Esophagus squamous epithelium (tissue), 5 donors: ENCODE measurements around the gene ZCCHC9. TPM values are rescaled to one million over a fixed set of nuclear protein-coding genes. Genes with fewer than 3 reads are reported as not detected.
A peak's percentile ranks its signal among the peaks of the same experiment; 100 is the strongest.

Experiments
- DNase-seq: peaks from one replicate; lab custom pipeline; 2025; lab: John Stamatoyannopoulos, UW
- H3K27ac ChIP-seq, 4 donors: fragments of 200-600 bp; sonication (generic); one replicate each; pipeline ENCODE4 v1.5.1; 2016 to 2019; ENCODE audit warnings: mild to moderate bottlenecking in 1 of 4
- H3K27me3 ChIP-seq, 4 donors: fragments of 200-600 bp; sonication (generic); 1 replicate in 3 of 4; 2 replicates in 1 of 4; pipeline versions ENCODE4 v1.5.1 to v1.6.0; 2017 to 2021; ENCODE audit warnings: antibody characterized with exemption in 1 of 4
- H3K36me3 ChIP-seq, 3 donors: fragments of 200-600 bp; sonication (generic); one replicate each; pipeline ENCODE4 v1.5.1; 2016 to 2019
- H3K4me1 ChIP-seq, 3 donors: fragments of 200-600 bp; sonication (generic); one replicate each; pipeline ENCODE4 v1.5.1; 2017 to 2019
- H3K4me3 ChIP-seq, 4 donors: fragments of 200-600 bp; sonication (generic); 1 replicate in 3 of 4; 2 replicates in 1 of 4; pipeline ENCODE4 v1.5.1; 2016 to 2019; ENCODE audit warnings: mild to moderate bottlenecking in 2 of 4, moderate library complexity in 1 of 4
- H3K9me3 ChIP-seq, 3 donors: fragments of 200-600 bp; sonication (generic); one replicate each; pipeline ENCODE4 v1.5.1; 2016 to 2019
- CTCF ChIP-seq, 6 experiments: fragments of 450-650 bp in 4 of 6; fragments of 200-600 bp in 2 of 6; sonication (generic) in 2 of 6; IDR thresholded peaks; one replicate each; pipeline ENCODE4 v1.5.1; 2016 to 2019; ENCODE audit warnings: antibody characterized with exemption in 6 of 6, mild to moderate bottlenecking in 4 of 6, moderate library complexity in 4 of 6
- POLR2A ChIP-seq, 4 donors: fragments of 450-650 bp; IDR thresholded peaks; one replicate each; pipeline ENCODE4 v1.6.1; 2017; ENCODE audit warnings: antibody characterized with exemption in 4 of 4, mild to moderate bottlenecking in 4 of 4, moderate library complexity in 3 of 4
- WGBS, 2 donors: methylation state at CpG; one replicate each; pipeline ENCODE4 v1.1.5; 2018; 5-methylcytosine and 5-hydroxymethylcytosine counted together
- intact Hi-C: fragments of 100-400 bp; cut with DNase I; formaldehyde crosslinking; loops from one replicate; pipeline ENCODE4 v1.15.0; 2022
- total RNA-seq, 4 donors: library from RNA; depleted of rRNA; stranded (reverse); fragments of >200 nt; gene quantifications; one replicate each; pipeline ENCODE4 v1.1.0, GENCODE V29; 2016
- donor health status: DM: yes; HTN: yes; CAD: no.

The ZCCHC9 gene
- 10 to 100 TPM; 18.3 to 23.6 (median 19.6) TPM for total RNA-seq

GRCh38 chr5:81301271-81302015 is at the start of gene ZCCHC9:
Gene ZCCHC9, plus strand, starts transcription at chr5:81301587. Its CDS starts 3,171 bp downstream, at chr5:81304758.
- peak; percentile 80 for DNase-seq
- Histone ChIP-seq H3K27ac (peak within 1 kb of the TSS; percentile 90 to 95 (median 92)), H3K4me3 (peak within 1 kb of the TSS; percentile 71 to 96 (median 86)), H3K4me1 (peaks cover 20 to 42% (median 29%) of the 10 kb centered on the region in 3 donors), H3K9me3 (no peaks in the 10 kb centered on the region), H3K27me3 (no peaks in the 10 kb centered on the region), H3K36me3 (peaks cover 0 to 9% (median 0%) of the 10 kb centered on the region in 3 donors)
- 0% methylated on average over 17 to 35 of the region's 54 CpGs for WGBS, 2 donors
- TF ChIP-seq CTCF (IDR thresholded peaks at IDR 0.05) (peak in 5 of 6 experiments; percentile 15 to 58 (median 27)), POLR2A (IDR thresholded peaks at IDR 0.05) (peak in 2 of 4 donors; percentile 77 to 84)
- intact Hi-C loops: no loop called here

- Histone ChIP-seq H3K36me3 (no peaks in the 10 kb centered on the region), H3K27me3 (no peaks in the 10 kb centered on the region), H3K4me1 (peaks cover 0 to 23% (median 13%) of the 10 kb centered on the region in 3 donors), H3K4me3 (no peak overlapping the region), H3K27ac (no peak overlapping the region), H3K9me3 (no peaks in the 10 kb centered on the region)
- no peak for DNase-seq
- intact Hi-C loops: no loop called here
- WGBS, 2 donors: 67 to 91% methylated on average over 5 of the region's 5 CpGs
- TF ChIP-seq POLR2A (IDR thresholded peaks at IDR 0.05) (no peak), CTCF (IDR thresholded peaks at IDR 0.05) (no peak)
These were observed 49.5 kb upstream of the ZCCHC9 start for GRCh38 chr5:81251922-81252321.

GRCh38 chr5:81252904-81253303 is 48.5 kb upstream of the ZCCHC9 start:
- Histone ChIP-seq H3K27me3 (no peaks in the 10 kb centered on the region), H3K36me3 (no peaks in the 10 kb centered on the region), H3K9me3 (no peaks in the 10 kb centered on the region), H3K4me1 (peaks cover 0 to 14% (median 5%) of the 10 kb centered on the region in 3 donors), H3K27ac (no peak overlapping the region), H3K4me3 (no peak overlapping the region)
- 82 to 92% methylated on average over 1 of the region's 1 CpG for WGBS, 2 donors
- intact Hi-C loops: no loop called here
- DNase-seq: no peak
- TF ChIP-seq POLR2A (IDR thresholded peaks at IDR 0.05): no peak
- no peak for TF ChIP-seq CTCF (IDR thresholded peaks at IDR 0.05)

GRCh38 chr5:81253875-81254274 is 47.5 kb upstream of the ZCCHC9 start:
- intact Hi-C loops: no loop called here
- DNase-seq: no peak
- TF ChIP-seq POLR2A (IDR thresholded peaks at IDR 0.05): no peak
- no peak for TF ChIP-seq CTCF (IDR thresholded peaks at IDR 0.05)
- H3K4me3 ChIP-seq: no peak overlapping the region
- peak overlapping the region in 3 of 4 donors; percentile 1 to 49 (median 46) for H3K27ac ChIP-seq
- H3K4me1 ChIP-seq: peaks cover 0 to 8% (median 3%) of the 10 kb centered on the region in 3 donors
- no peaks in the 10 kb centered on the region for H3K9me3 ChIP-seq
- H3K36me3 ChIP-seq: no peaks in the 10 kb centered on the region
- WGBS, 2 donors: 35 to 36% methylated on average over 4 of the region's 4 CpGs
- H3K27me3 ChIP-seq: no peaks in the 10 kb centered on the region

- Histone ChIP-seq H3K27me3 (no peaks in the 10 kb centered on the region), H3K27ac (no peak overlapping the region), H3K4me3 (no peak overlapping the region), H3K9me3 (no peaks in the 10 kb centered on the region), H3K36me3 (no peaks in the 10 kb centered on the region), H3K4me1 (peaks cover 0 to 8% (median 3%) of the 10 kb centered on the region in 3 donors)
- intact Hi-C loops: no loop called here
- WGBS, 2 donors: 81 to 96% methylated on average over 3 to 15 of the region's 21 CpGs
- TF ChIP-seq CTCF (IDR thresholded peaks at IDR 0.05) (no peak), POLR2A (IDR thresholded peaks at IDR 0.05) (no peak)
- no peak for DNase-seq
These were observed 46.4 kb upstream of the ZCCHC9 start for GRCh38 chr5:81254886-81255559.
